Measurements from ENCODE around the gene PDCD1.

DNA sequence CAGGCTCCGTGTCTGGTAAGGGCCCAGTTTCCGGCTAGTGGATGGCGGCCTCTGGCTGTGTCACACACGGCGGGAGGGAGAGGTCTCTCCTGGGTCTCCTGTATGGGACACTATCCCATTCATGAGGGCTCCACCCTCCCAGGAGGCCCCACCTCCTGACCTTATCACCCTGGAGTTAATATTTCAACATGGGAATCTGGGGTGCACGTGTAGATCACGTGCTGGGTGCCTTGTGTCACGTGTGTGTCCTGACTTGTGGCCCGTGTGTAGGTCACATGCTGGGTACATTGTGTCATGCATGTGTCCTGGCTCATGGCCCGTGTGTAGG lies 39.8 kb downstream of the PDCD1 start:
- no peak for TF ChIP-seq POLR2AphosphoS5 (IDR thresholded peaks at IDR 0.05; ENCODE audit: low read depth, low read length)
- TF ChIP-seq, protein P1, sequence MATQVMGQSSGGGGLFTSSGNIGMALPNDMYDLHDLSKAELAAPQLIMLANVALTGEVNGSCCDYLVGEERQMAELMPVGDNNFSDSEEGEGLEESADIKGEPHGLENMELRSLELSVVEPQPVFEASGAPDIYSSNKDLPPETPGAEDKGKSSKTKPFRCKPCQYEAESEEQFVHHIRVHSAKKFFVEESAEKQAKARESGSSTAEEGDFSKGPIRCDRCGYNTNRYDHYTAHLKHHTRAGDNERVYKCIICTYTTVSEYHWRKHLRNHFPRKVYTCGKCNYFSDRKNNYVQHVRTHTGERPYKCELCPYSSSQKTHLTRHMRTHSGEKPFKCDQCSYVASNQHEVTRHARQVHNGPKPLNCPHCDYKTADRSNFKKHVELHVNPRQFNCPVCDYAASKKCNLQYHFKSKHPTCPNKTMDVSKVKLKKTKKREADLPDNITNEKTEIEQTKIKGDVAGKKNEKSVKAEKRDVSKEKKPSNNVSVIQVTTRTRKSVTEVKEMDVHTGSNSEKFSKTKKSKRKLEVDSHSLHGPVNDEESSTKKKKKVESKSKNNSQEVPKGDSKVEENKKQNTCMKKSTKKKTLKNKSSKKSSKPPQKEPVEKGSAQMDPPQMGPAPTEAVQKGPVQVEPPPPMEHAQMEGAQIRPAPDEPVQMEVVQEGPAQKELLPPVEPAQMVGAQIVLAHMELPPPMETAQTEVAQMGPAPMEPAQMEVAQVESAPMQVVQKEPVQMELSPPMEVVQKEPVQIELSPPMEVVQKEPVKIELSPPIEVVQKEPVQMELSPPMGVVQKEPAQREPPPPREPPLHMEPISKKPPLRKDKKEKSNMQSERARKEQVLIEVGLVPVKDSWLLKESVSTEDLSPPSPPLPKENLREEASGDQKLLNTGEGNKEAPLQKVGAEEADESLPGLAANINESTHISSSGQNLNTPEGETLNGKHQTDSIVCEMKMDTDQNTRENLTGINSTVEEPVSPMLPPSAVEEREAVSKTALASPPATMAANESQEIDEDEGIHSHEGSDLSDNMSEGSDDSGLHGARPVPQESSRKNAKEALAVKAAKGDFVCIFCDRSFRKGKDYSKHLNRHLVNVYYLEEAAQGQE (IDR thresholded peaks at IDR 0.05; ENCODE audit: insufficient read depth in 1 of 2, low read depth in 2 of 2, low read length in 2 of 2) = no peak
- TF ChIP-seq TAF1 (IDR thresholded peaks at IDR 0.05; ENCODE audit: borderline replicate concordance, insufficient read depth, low read length) = no peak
- no peak for TF ChIP-seq SIN3A (IDR thresholded peaks at IDR 0.05; ENCODE audit: borderline replicate concordance, insufficient read depth, low read length)

Measured in PFSK-1 (cell line).